GM12878 (cell line): Measurements from ENCODE around the gene SAP25. TPM values are rescaled to one million over a fixed set of nuclear protein-coding genes. Genes with fewer than 3 reads are reported as not detected.

Source experiments
- CUX1 ChIP-seq: IDR thresholded peaks from 2 replicates; pipeline ENCODE4 v1.6.1; 2012; ENCODE audit warnings: improper control_type of control experiment, low read depth, low read length; ENCODE audit not compliant: insufficient replicate concordance
- ZBTB33 ChIP-seq: fragments of 450-650 bp; IDR thresholded peaks from 2 replicates; pipeline ENCODE4 v1.6.1; 2017; ENCODE audit warnings: mild to moderate bottlenecking
- ZBTB40 ChIP-seq: fragments of 450-650 bp; IDR thresholded peaks from 2 replicates; pipeline ENCODE4 v1.6.1; 2016; ENCODE audit warnings: mild to moderate bottlenecking, moderate library complexity, borderline replicate concordance
- ZNF622 ChIP-seq: fragments of 450-650 bp; IDR thresholded peaks from 2 replicates; pipeline ENCODE4 v1.6.1; 2017; ENCODE audit warnings: mild to moderate bottlenecking, inconsistent platforms
- polyA plus RNA-seq, 11 experiments: library from polyadenylated mRNA; depleted of rRNA in 4 of 11; unstranded in 6 of 11; stranded (reverse) in 5 of 11; fragments of >200 nt; fragmentation: Nextera tagmentation in 4 of 11; fragmentation: Illumina TruSeq in 1 of 11; extraction: Ambion mirVana in 4 of 11; extraction: Trizol in 1 of 11; gene quantifications; 1 replicate in 1 of 11; 2 replicates in 10 of 11; pipeline versions ENCODE4 v1.2.1 to v1.2.3, GENCODE V29; 2011 to 2016; ENCODE audit warnings: inconsistent platforms in 2 of 11, missing spikeins in 2 of 11, low read depth in 1 of 11
- total RNA-seq, 4 experiments: library from RNA; depleted of rRNA in 3 of 4; stranded (reverse); fragments of >200 nt in 3 of 4; fragmentation: Illumina TruSeq in 1 of 4; extraction: Trizol in 1 of 4; gene quantifications; 2 replicates each; pipeline versions ENCODE4 v1.2.1 to v1.2.3, GENCODE V29; 2013 to 2021

Gene SAP25
- total and polyA plus RNA-seq, 10 of the 15 experiments (the other 5 are each of a cell fraction or from before 2014, with no cell fraction given), result 0.14 to 8.6 (median 1.1) TPM

- TF ChIP-seq CUX1 (no peak), ZBTB40 (no peak), ZNF622 (no peak), ZBTB33 (no peak)
Observed at GRCh38 chr7:100620804-100621203, 47.1 kb upstream of the SAP25 start (continued).
